AG09309 (cell line): ENCODE results near the gene GLIS1.

Source experiments
- DNase-seq: peaks from one replicate; pipeline ENCODE4 v3.0.0-alpha.2; 2010; ENCODE audit warnings: low read depth
- H3K4me3 ChIP-seq: 2 replicates; pipeline ENCODE4 v1.5.1; 2011; ENCODE audit warnings: mild to moderate bottlenecking, low read depth, low read length, moderate library complexity; ENCODE audit not compliant: control insufficient read depth
- TF ChIP-seq, protein P1 (sequence below): IDR thresholded peaks from 2 replicates; pipeline ENCODE4 v1.5.1; 2011; ENCODE audit warnings: mild to moderate bottlenecking, low read depth, low read length, inconsistent platforms; ENCODE audit not compliant: insufficient read depth, control insufficient read depth; ENCODE audit errors: missing control alignments

The GLIS1 gene

DNA sequence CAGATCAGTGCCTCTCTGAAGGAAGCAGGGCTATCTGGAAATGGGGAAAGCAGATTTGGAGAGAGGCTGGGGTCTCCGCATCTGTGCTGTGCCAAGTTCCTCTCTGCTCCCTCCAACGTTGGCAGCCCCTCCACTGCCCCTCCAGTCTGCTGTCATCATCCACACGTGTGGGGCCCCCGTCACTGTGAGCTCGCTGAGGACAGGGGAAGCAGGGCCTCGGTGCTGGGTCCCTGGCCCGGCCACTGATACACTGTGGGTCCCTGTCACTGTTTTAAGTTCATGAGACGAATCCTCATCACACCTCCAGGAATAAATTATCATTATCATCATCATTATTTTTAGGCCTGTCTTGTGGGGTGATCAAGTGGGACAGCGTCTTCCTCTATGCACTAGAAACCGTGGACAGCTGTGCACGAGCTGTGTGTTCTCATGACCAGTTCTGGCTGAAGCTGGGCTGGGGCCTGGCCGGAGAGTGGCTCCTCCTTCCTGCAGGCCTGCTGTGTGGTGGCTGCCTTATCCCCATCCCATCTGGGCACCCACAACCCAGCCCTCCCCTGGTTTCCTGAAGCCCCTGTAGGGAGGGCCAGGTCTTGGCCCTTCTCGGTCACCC is 227.5 kb downstream of the GLIS1 start:
- TF ChIP-seq, protein P1, sequence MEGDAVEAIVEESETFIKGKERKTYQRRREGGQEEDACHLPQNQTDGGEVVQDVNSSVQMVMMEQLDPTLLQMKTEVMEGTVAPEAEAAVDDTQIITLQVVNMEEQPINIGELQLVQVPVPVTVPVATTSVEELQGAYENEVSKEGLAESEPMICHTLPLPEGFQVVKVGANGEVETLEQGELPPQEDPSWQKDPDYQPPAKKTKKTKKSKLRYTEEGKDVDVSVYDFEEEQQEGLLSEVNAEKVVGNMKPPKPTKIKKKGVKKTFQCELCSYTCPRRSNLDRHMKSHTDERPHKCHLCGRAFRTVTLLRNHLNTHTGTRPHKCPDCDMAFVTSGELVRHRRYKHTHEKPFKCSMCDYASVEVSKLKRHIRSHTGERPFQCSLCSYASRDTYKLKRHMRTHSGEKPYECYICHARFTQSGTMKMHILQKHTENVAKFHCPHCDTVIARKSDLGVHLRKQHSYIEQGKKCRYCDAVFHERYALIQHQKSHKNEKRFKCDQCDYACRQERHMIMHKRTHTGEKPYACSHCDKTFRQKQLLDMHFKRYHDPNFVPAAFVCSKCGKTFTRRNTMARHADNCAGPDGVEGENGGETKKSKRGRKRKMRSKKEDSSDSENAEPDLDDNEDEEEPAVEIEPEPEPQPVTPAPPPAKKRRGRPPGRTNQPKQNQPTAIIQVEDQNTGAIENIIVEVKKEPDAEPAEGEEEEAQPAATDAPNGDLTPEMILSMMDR, result no peak
- no peak for DNase-seq
- H3K4me3 ChIP-seq, result no peak overlapping the region

DNA sequence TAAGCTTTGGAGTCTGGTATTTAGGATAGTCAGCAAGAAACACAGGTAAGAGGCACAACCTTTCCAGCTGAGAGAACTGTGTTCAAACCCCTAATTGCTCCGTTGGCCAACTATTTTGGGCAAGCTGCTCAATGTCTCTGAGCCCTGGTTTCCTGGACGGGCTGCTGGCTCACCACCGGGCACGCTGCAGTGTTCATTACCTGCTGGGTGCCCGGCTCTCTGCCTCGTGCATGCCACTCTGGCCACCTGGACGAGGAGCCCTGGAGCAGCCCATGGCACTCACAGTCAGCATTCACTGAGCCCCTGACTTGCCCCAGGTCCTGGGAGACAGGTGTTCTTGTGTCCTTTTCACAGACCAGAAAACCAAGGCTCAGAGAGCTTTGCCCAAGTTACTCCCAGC is 228.7 kb downstream of the GLIS1 start:
- TF ChIP-seq, protein P1, result no peak
- H3K4me3 ChIP-seq, result no peak overlapping the region
- DNase-seq, result no peak

DNA sequence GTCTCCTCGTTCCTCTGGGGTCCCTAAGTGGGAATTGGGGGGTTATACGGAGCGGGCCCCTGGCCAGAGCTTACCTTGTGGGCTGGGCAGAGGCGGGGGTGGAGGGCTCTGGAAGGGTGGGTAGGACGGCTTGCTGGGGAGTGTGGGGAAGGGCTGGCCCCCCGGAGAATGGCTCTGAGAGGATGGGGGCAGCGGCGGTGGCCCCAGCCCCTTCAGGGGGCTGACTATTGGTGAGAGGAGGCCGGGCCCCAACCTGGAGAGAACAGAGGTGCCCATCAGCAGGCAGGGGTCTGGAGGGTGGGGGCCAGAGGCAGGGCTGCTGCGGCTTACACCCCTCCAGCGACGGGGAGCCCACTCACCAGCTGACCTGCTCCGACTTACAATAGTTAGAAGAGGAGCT is 229.2 kb downstream of the GLIS1 start:
- no peak overlapping the region for H3K4me3 ChIP-seq
- TF ChIP-seq, protein P1, result no peak
- no peak for DNase-seq

DNA sequence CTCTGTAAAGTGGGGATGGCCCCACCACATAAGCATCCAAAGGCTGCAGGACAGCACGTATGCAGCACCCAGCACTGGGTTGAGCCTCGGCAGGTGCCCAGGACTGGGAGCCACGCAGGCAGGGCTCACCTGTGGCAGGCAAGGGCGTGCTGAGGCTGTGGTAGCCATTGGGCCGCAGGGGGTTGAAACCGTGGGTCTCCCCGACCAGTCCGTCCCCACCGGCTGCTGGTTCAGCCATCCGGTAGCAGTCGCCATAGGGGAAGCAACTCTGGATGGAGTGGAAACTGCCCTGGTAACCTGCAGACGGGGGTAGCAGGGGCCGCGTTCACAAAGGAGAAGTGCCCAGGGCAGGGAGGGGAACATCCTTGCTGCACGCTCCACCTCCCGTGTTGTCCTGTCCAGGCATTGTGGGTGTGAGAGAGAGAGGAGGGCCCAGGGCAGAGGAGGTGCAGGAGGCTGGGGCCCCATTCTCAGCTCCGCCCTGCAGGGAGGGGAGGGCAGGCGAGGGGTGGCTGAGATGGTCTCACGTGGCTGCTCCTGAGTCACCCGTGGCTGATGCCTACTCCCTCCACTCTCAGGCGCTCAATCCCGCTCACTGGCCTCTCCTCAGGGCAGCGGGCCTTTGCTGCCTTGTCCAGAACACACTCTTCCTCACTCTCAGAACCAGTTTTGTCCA is 229.8 kb downstream of the GLIS1 start:
- DNase-seq, result no peak
- no peak overlapping the region for H3K4me3 ChIP-seq
- TF ChIP-seq, protein P1, result no peak

DNA sequence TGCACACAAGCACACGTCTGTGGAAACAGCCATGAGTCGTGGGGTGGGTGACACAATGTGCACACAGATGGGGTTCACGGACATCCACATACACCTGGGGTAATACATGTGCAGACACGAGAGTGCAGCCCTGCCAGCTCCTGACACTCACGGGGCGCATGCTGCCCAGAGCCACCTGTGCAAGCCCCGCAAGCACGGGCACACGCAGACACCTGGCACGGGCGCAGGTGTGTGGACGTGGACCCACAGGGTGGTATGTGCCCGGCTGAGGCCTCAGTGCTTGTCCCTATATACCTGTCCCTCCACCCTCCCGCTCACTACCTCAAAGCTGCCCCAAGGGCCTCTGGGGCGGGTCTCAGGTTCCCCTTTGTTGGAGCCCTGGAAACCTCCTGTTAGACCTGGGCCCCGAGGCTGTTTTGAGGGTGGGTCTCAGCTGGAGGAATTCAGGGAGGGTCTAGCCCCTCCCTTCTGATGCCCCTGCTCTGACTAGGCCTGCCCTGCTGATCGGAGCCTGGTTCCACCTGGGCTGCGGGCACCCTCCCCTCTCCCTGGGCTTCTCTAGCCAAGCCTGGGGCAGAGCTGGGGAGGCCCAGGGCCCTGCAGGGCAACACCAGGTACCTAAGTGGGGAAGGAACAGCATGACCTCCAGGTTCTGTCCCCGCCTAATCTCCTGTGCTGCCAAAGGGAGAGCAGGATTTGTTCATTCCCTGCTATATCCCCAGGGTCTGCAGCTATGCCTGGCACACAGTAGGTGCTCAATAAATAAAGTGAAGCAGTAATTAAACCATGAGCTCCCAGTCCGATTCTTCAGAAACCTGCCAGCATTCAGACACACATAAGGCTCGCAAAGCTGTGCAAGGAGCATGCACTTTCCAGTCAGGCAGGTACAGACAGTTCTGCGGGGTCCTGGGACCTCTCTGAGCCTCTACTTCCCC is 230.6 kb downstream of the GLIS1 start:
- no peak for DNase-seq

More for the DNA sequence above, 230.6 kb downstream of the GLIS1 start:
- TF ChIP-seq, protein P1, result no peak
- H3K4me3 ChIP-seq, result no peak overlapping the region
